Peyer's patch (tissue), 4 donors: ENCODE measurements around the gene S1PR2. TPM values are rescaled to one million over a fixed set of nuclear protein-coding genes. Genes with fewer than 3 reads are reported as not detected.
A peak's percentile ranks its signal among the peaks of the same experiment; 100 is the strongest.

Experiments
- DNase-seq, 3 donors: peaks; one replicate each; pipeline ENCODE4 v3.0.0-alpha.2; 2017 to 2019
- H3K27ac ChIP-seq, 4 donors: fragments of 200-600 bp; sonication (generic); one replicate each; pipeline ENCODE4 v1.5.1; 2016 to 2019
- H3K27me3 ChIP-seq, 2 donors: fragments of 200-600 bp; sonication (generic); one replicate each; pipeline ENCODE4 v1.5.1; 2019
- H3K36me3 ChIP-seq, 3 donors: fragments of 200-600 bp; sonication (generic); one replicate each; pipeline ENCODE4 v1.5.1; 2016 to 2019
- H3K4me1 ChIP-seq, 4 donors: fragments of 200-600 bp; sonication (generic); one replicate each; pipeline ENCODE4 v1.5.1; 2016 to 2019
- H3K4me3 ChIP-seq, 4 donors: fragments of 200-600 bp; sonication (generic); 1 replicate in 3 of 4; 2 replicates in 1 of 4; pipeline ENCODE4 v1.5.1; 2016 to 2019; ENCODE audit warnings: mild to moderate bottlenecking in 1 of 4
- H3K9me3 ChIP-seq, 4 donors: fragments of 200-600 bp; sonication (generic); one replicate each; pipeline ENCODE4 v1.5.1; 2016 to 2019; ENCODE audit warnings: mild to moderate bottlenecking in 1 of 4
- CTCF ChIP-seq, 6 experiments: fragments of 450-650 bp in 4 of 6; fragments of 200-600 bp in 2 of 6; sonication (generic) in 1 of 6; IDR thresholded peaks; one replicate each; pipeline ENCODE4 v1.5.1; 2017 to 2019; ENCODE audit warnings: antibody characterized with exemption in 6 of 6, mild to moderate bottlenecking in 3 of 6, moderate library complexity in 1 of 6
- POLR2A ChIP-seq, 2 donors: fragments of 450-650 bp; IDR thresholded peaks; one replicate each; pipeline ENCODE4 v1.5.1; 2017; ENCODE audit warnings: antibody characterized with exemption in 2 of 2, mild to moderate bottlenecking in 2 of 2, moderate library complexity in 2 of 2
- total RNA-seq, 4 donors: library from RNA; depleted of rRNA; stranded (reverse); fragments of >200 nt; gene quantifications; one replicate each; pipeline ENCODE4 v1.1.0, GENCODE V29; 2016

S1PR2 gene
- total RNA-seq, 4 donors from 2014 or later = 2.8 to 4.8 (median 3.1) TPM

DNA sequence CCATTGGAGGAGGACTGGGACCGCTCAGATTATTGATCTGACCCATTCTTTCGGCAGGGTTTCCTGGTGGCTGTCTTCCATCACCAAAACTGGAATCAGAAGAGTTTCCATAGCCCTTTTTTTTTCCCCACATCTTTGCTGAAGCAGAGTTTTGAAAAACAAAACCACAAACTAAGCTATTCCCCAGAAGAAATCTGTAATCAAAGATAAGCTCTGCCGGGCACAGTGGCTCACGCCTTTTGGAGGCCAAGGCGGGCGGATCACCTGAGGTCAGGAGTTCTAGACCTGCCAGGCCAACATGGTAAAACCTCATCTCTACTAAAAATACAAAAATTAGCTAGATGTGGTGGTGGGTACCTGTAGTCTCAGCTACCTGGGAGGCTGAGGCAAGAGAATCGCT, 35.6 kb upstream of the S1PR2 start:
- Histone ChIP-seq H3K9me3 (no peaks in the 10 kb centered on the region), H3K27me3 (no peaks in the 10 kb centered on the region), H3K4me3 (no peak overlapping the region), H3K27ac (no peak overlapping the region), H3K4me1 (peaks cover 0 to 15% (median 3%) of the 10 kb centered on the region in 4 donors), H3K36me3 (no peaks in the 10 kb centered on the region)
- no peak for DNase-seq
- TF ChIP-seq POLR2A (IDR thresholded peaks at IDR 0.05) (no peak), CTCF (IDR thresholded peaks at IDR 0.05) (no peak)

DNA sequence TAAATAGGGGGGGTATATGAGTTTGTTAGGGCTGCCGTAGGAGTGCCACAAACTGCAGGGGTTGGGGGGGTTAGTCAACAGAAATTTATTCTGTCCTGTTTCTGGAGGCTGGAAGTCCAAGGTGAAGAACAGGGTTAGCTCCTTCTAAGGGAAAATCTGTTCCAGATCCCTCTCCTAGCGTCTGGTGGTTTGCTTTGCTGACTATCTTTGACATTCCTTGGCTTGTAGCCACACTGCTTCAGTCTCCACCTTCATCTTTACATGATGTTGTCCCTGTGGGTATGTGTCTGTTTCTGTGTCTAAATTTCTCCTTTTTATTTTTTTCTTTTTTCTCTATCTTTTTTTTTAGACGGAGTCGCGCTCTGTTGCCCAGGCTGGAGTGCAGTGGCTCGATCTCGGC, 31.6 kb upstream of the S1PR2 start:
- no peaks in the 10 kb centered on the region for H3K27me3 ChIP-seq
- H3K36me3 ChIP-seq = peaks cover 0 to 11% (median 0%) of the 10 kb centered on the region in 3 donors
- TF ChIP-seq POLR2A (IDR thresholded peaks at IDR 0.05) = no peak
- no peak for TF ChIP-seq CTCF (IDR thresholded peaks at IDR 0.05)
- DNase-seq = no peak
- no peaks in the 10 kb centered on the region for H3K4me1 ChIP-seq
- H3K4me3 ChIP-seq = no peak overlapping the region
- no peak overlapping the region for H3K27ac ChIP-seq
- H3K9me3 ChIP-seq = no peaks in the 10 kb centered on the region

GRCh38 chr19:10260141-10260584, 29.0 kb upstream of the S1PR2 start:
- Histone ChIP-seq H3K27ac (no peak overlapping the region), H3K27me3 (no peaks in the 10 kb centered on the region), H3K4me1 (no peaks in the 10 kb centered on the region), H3K9me3 (no peaks in the 10 kb centered on the region), H3K36me3 (peaks cover 0 to 36% (median 0%) of the 10 kb centered on the region in 3 donors), H3K4me3 (no peak overlapping the region)
- TF ChIP-seq POLR2A (IDR thresholded peaks at IDR 0.05) = no peak
- no peak for TF ChIP-seq CTCF (IDR thresholded peaks at IDR 0.05)
- no peak for DNase-seq

GRCh38 chr19:10259162-10259905, 28.2 kb upstream of the S1PR2 start:
- Histone ChIP-seq H3K4me1 (no peaks in the 10 kb centered on the region), H3K9me3 (no peaks in the 10 kb centered on the region), H3K4me3 (no peak overlapping the region), H3K36me3 (peaks cover 0 to 44% (median 0%) of the 10 kb centered on the region in 3 donors), H3K27ac (no peak overlapping the region), H3K27me3 (no peaks in the 10 kb centered on the region)
- DNase-seq = peak; percentile 79 to 96 (median 96)
- TF ChIP-seq CTCF (IDR thresholded peaks at IDR 0.05) = peak; percentile 40 to 73 (median 62)
- no peak for TF ChIP-seq POLR2A (IDR thresholded peaks at IDR 0.05)

DNA sequence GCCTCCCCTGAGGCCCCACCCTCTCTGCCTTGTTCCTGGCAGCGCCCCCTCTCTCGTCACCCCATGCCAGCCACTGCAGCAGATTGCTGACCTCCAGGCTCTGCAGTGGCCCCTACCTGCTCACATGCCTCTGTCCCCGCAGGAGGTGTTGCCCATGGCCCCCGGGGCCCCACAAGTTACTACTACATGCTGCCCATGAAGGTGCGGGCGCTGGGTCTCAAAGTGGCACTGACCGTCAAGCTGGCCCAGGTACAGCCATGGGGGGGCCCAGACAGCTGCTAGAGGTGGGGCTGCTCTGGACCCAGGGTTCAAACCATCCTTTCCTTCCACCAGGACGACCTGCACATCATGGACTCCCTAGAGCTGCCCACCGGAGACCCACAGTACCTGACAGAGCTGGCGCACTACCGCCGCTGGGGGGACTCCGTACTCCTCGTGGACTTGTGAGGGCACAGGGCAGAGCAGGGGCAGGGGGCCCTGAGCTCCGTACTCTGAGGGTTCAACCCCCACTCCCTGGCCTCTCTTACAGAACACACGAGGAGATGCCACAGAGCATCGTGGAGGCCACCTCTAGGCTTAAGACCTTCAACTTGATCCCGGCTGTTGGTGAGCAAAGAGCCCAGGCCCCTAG, 27.1 kb upstream of the S1PR2 start:
- DNase-seq = no peak
- Histone ChIP-seq H3K27ac (no peak overlapping the region), H3K4me3 (no peak overlapping the region), H3K36me3 (peaks cover 0 to 50% (median 0%) of the 10 kb centered on the region in 3 donors), H3K4me1 (no peaks in the 10 kb centered on the region), H3K27me3 (no peaks in the 10 kb centered on the region), H3K9me3 (no peaks in the 10 kb centered on the region)
- TF ChIP-seq POLR2A (IDR thresholded peaks at IDR 0.05) = no peak
- TF ChIP-seq CTCF (IDR thresholded peaks at IDR 0.05) = no peak
